H54 (cell line): ENCODE data around the gene SPON2.

Source experiments
- DNase-seq: peaks from one replicate; pipeline ENCODE4 v3.0.0; 2011; ENCODE audit warnings: low spot score, mixed read lengths; ENCODE audit not compliant: insufficient read length
- FAIRE-seq: peaks from 3 replicates; lab custom pipeline; 2011; peaks lifted over from hg19 to GRCh38; lab: Jason Lieb, UNC
- POLR2A ChIP-seq: IDR thresholded peaks from 2 replicates; pipeline ENCODE4 v1.6.1; 2011; ENCODE audit warnings: low read depth, mild to moderate bottlenecking, low read length

SPON2 gene

GRCh38 chr4:1204828-1205585, 32.6 kb upstream of the SPON2 start:
- no peak for TF ChIP-seq POLR2A
- FAIRE-seq = no peak
- DNase-seq = no peak

DNA sequence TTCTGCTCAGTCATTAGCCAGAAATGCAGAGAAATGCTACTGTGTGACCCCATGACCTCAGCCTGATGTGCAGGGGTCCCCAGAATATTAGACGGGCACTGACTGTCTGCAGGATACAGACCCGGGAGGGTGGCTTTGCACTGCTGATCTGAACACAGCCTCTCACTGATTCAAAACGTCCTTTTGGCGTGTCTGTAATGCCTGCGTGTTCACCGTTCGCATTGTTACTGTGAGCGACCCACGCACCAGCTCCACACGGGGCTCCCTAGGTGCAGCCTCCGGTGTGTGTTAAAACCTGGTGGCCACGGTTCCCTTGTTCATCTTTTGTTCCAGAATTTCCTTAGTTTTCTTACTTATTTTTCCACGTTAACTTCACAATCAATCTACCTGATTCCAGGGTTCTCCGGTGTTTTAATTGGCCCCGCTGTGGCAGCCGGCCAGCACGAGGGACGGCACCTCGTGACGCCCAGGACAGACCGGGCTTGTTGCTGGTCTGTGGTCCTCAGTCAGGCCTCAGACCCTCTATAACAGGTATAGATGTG, 32.0 kb upstream of the SPON2 start:
- FAIRE-seq = no peak
- no peak for TF ChIP-seq POLR2A
- DNase-seq = no peak

DNA sequence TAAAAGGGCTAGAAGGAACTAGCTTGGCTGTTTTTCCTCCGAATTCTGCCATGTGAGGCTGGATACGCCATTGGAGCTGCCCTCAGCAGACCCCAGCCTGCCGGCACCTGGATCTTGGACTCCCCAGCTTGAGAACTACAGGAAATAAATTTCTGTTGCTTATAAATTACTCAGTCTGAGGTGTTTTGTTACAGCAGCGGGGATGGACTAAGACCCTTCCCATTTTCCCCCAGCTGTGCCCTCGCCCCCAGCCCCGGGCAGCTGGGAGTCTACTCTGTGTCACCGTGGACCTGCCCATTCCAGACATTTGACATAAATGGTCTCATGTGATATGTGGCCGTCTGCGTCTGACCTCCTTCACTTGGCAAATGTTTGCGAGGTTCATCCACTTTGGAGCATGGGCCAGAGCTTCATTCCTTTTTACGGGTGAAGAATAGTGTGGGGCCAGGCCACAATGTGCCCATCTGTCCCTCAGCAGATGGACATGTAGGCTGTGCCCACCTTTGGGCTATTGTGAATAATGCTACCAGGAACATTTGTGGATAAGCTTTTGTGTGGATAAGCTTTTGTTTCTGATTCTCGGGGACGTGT, 30.7 kb upstream of the SPON2 start:
- no peak for DNase-seq
- TF ChIP-seq POLR2A = no peak
- FAIRE-seq = no peak

DNA sequence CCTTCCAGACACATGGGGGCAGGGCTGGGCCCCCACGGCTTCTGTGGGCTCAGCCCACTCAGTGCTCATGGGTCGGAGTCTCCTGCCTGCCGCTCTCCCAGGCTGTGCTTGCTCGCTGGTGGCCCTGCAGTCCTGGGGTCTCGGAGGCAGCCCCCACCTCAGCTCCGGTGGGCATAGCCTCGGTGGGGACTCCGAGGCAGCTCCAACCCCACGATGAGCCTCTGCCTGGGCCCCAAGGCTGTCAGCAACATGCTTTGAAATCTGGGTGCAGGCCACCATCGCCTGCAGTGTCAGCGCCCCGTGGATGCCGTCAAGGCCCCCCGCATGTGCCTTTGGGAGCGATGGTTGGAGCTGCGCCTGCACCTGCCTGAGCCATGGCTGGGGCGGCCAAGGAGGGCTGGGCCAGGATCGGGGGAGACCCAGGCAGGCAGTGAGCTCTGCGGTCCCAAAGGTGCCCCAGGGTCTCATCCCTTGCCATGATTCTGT, 30.2 kb upstream of the SPON2 start:
- TF ChIP-seq POLR2A = no peak
- no peak for FAIRE-seq
- DNase-seq = no peak

GRCh38 chr4:1201851-1202525, 29.6 kb upstream of the SPON2 start:
- no peak for TF ChIP-seq POLR2A
- no peak for DNase-seq
- FAIRE-seq = no peak

DNA sequence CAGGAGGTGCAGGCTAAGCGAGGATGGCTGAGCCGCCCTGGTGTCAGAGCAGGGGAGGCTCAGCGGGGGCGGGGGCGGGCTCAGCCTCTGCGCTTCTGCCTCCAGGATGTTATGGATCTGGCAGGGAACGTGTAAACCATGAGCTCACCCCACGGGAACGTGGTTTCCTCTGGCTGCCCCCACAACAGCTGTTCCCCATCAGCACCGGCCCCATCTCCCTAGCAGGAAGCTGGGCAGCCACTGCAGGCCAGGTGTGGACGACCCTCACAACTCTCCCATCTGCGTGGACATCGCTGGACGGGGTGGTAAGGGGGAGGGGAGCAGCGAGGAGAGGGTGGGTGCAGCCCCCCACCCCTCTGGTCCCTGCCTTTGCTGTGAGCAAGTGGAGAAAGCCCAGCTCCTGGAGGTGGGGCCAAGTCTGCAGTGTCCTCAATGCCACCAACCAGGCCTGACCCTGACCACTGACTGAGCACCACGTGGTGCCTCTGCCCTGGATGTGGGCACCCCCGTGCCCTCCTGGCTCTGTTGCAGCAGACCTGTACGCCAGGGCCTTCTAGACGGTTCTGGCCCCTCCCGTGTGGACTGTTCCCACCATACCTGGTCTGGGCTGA, 28.1 kb upstream of the SPON2 start:
- no peak for TF ChIP-seq POLR2A
- FAIRE-seq (no peak), DNase-seq (peak; percentile 51)

- no peak for TF ChIP-seq POLR2A
- no peak for FAIRE-seq
- no peak for DNase-seq
These were observed 27.4 kb upstream of the SPON2 start for GRCh38 chr4:1199556-1200331.

GRCh38 chr4:1198098-1198844, 25.9 kb upstream of the SPON2 start:
- no peak for DNase-seq
- no peak for FAIRE-seq

DNA sequence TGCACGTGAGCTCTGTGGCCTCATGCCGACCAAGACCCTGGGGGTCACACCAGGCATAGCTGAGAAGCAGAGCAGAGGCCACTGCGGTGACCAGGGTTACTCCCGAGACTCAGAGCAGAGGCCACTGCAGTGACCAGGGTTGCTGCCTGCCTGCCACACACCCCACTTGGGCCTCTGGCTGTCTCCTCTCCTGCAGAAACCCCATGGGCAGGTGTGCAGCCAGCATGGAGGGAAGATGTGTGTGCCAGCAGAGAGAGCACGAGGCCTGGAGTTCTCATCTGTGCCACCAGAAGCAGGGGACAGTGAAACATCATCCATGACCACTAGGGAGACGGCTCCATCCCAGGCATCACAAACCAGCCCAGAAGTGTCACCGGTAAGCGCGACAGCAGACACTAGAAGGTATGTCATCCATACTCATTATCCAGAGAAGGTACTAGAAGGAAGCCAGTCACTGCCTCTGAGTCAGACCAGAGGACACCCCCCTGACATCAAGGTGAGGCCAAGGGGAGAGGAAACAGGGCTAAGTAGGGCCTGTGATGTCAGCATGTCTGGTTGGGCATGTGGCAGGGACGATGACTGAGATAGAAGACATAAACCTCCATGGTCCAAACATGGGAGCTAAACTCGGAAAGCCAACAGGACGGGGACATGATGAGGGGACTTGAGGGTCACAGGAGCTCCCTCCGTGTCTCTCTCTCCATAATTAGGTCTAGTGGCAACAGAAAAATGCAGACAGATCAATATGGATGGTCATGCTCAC, 24.2 kb upstream of the SPON2 start:
- no peak for TF ChIP-seq POLR2A
- no peak for FAIRE-seq
- DNase-seq = no peak

More at GRCh38 chr4:1198098-1198844, 25.9 kb upstream of the SPON2 start:
- no peak for TF ChIP-seq POLR2A

DNA sequence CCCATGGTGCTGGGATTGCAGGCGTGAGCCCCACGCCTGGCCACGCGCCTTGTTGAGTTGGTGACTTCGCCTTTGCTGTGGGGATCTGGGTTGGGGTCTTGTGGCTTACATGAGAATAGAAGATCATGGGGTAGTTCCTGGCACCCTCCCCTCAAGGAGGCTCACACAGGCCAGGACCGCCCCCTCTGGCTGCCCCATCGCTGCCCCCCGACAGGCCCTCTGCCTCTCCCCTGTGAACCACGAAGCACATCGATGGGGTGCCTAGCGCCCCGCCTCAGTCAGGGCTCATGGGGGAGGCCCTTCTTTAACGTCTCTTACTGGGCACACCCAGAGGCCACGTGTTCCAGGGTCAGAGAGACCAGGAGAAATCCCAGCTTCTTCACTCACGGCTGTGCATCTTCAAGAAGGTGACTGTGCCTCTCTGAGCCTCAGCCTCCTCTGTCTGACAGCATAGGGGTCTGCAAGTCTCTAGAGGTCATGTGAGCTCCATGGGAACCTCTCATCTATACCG, 23.6 kb upstream of the SPON2 start:
- DNase-seq = no peak
- TF ChIP-seq POLR2A = no peak
- no peak for FAIRE-seq

DNA sequence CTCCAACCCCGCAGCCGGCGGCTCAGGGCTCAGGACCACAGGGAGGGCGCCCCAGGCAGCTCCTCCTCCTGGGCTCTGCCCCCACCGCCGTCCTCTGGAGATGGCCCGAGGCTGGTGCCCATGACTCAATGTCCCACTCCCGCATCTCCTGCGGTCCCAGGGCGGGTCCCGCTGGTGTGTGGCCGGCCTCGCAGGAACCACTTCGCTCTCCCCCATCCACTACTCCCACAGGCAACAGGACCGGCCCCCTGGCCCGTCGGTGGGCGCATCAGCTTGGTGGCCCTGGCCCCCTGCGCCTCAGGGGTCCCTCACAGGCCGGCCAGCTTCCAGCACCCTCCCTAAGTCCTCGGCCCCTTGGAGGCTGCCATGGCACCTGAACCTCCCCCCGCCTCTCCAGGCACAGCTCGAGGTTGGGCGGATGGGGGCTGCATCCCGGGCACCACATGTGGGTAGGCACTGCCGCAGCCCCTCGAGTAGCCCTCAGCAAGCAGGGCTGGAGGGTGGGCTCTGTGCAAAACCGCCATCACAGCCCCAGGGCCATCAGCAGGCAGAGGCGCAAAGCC, 22.8 kb upstream of the SPON2 start:
- TF ChIP-seq POLR2A = no peak
- DNase-seq (no peak), FAIRE-seq (no peak)
